ENCODE results near the gene TUBG1.

DNA sequence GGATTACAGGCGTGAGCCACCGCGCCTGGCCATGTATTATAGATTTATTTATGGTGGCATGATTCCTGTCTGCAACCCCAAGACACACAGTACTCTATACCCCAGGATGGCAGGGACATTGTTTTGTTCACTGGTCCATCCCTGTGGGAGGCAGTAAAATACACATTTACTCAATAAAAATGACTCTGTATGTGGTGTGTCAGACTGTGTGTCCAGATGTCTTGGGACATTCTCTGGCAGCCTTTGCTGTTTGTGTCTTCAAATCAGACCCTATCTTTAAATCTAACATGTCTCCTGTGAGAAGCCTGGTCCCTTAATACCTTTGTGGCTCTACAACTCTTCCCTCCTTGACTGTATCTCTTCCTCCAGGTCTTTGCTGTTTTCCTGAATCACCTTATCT, 49.2 kb upstream of the TUBG1 start:
- TF ChIP-seq, protein P1, sequence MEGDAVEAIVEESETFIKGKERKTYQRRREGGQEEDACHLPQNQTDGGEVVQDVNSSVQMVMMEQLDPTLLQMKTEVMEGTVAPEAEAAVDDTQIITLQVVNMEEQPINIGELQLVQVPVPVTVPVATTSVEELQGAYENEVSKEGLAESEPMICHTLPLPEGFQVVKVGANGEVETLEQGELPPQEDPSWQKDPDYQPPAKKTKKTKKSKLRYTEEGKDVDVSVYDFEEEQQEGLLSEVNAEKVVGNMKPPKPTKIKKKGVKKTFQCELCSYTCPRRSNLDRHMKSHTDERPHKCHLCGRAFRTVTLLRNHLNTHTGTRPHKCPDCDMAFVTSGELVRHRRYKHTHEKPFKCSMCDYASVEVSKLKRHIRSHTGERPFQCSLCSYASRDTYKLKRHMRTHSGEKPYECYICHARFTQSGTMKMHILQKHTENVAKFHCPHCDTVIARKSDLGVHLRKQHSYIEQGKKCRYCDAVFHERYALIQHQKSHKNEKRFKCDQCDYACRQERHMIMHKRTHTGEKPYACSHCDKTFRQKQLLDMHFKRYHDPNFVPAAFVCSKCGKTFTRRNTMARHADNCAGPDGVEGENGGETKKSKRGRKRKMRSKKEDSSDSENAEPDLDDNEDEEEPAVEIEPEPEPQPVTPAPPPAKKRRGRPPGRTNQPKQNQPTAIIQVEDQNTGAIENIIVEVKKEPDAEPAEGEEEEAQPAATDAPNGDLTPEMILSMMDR (conservative IDR thresholded peaks at IDR 0.05; ENCODE audit: low read length): no peak
- no peak for TF ChIP-seq EZH2phosphoT487 (IDR thresholded peaks at IDR 0.05; ENCODE audit: borderline replicate concordance, low read depth, low read length)
